Parathyroid adenoma (tissue), 2 donors: ENCODE data around the gene RNF31.

ENCODE experiments used
- H2AFZ ChIP-seq: fragments of 300-600 bp; sonication (generic); one replicate; pipeline ENCODE4 v1.7.0; 2017; ENCODE audit warnings: antibody characterized with exemption, mild to moderate bottlenecking
- H3K27ac ChIP-seq: fragments of 300-600 bp; sonication (generic); one replicate; pipeline ENCODE4 v1.7.0; 2017
- H3K27me3 ChIP-seq: fragments of 300-600 bp; sonication (generic); one replicate; pipeline ENCODE4 v1.7.0; 2017; ENCODE audit warnings: low read length; ENCODE audit not compliant: control insufficient read depth, insufficient read depth
- H3K36me3 ChIP-seq: fragments of 300-600 bp; sonication (generic); one replicate; pipeline ENCODE4 v1.7.0; 2017; ENCODE audit warnings: low read length; ENCODE audit not compliant: control insufficient read depth, insufficient read depth
- H3K4me1 ChIP-seq: fragments of 300-600 bp; sonication (generic); one replicate; pipeline ENCODE4 v1.7.0; 2017; ENCODE audit warnings: control low read depth
- H3K4me2 ChIP-seq: fragments of 300-600 bp; sonication (generic); one replicate; pipeline ENCODE4 v1.7.0; 2017; ENCODE audit warnings: low read length
- H3K4me3 ChIP-seq: fragments of 300-600 bp; sonication (generic); one replicate; pipeline ENCODE4 v1.7.0; 2017; ENCODE audit warnings: low read depth, low read length
- H3K79me2 ChIP-seq: fragments of 300-600 bp; sonication (generic); one replicate; pipeline ENCODE4 v1.7.0; 2017; ENCODE audit warnings: control low read depth
- H3K9ac ChIP-seq: fragments of 300-600 bp; sonication (generic); one replicate; pipeline ENCODE4 v1.7.0; 2017; ENCODE audit warnings: mild to moderate bottlenecking
- H3K9me3 ChIP-seq: fragments of 300-600 bp; sonication (generic); one replicate; pipeline ENCODE4 v1.7.0; 2017; ENCODE audit warnings: low read length; ENCODE audit not compliant: control insufficient read depth
- CTCF ChIP-seq: fragments of 300-600 bp; sonication (generic); IDR thresholded peaks from one replicate; pipeline ENCODE4 v1.7.0; 2017; ENCODE audit warnings: antibody characterized with exemption, mild to moderate bottlenecking
- donor health status: primary hyperparathyroidism.

Gene RNF31

GRCh38 chr14:24167469-24168114, 20.3 kb downstream of the RNF31 start:
- Histone ChIP-seq H2AFZ (no peak overlapping the region), H3K4me3 (no peak overlapping the region), H3K9ac (no peak overlapping the region), H3K9me3 (no peaks in the 10 kb centered on the region), H3K79me2 (no peaks in the 10 kb centered on the region), H3K36me3 (no peaks in the 10 kb centered on the region), H3K4me1 (no peaks in the 10 kb centered on the region), H3K27me3 (no peaks in the 10 kb centered on the region), H3K27ac (no peak overlapping the region), H3K4me2 (no peak overlapping the region)
- TF ChIP-seq CTCF: no peak

- Histone ChIP-seq H3K4me3 (no peak within 1 kb of the TSS), H3K36me3 (no peaks in the 10 kb centered on the region), H3K27me3 (no peaks in the 10 kb centered on the region), H2AFZ (no peak within 1 kb of the TSS), H3K9ac (no peak within 1 kb of the TSS), H3K4me1 (no peaks in the 10 kb centered on the region), H3K4me2 (no peak within 1 kb of the TSS), H3K27ac (no peak within 1 kb of the TSS), H3K79me2 (no peaks in the 10 kb centered on the region), H3K9me3 (no peaks in the 10 kb centered on the region)
- no peak for TF ChIP-seq CTCF
These were observed 24.3 kb downstream of the RNF31 start, which contains the start of gene REC8 for GRCh38 chr14:24171422-24172260. Gene REC8 (plus strand): TSS chr14:24172080. CDS start chr14:24172553, 473 bp downstream.

- Histone ChIP-seq H3K4me1 (no peaks in the 10 kb centered on the region), H2AFZ (no peak overlapping the region), H3K4me3 (no peak overlapping the region), H3K9me3 (no peaks in the 10 kb centered on the region), H3K79me2 (no peaks in the 10 kb centered on the region), H3K27me3 (no peaks in the 10 kb centered on the region), H3K4me2 (no peak overlapping the region), H3K9ac (no peak overlapping the region), H3K27ac (no peak overlapping the region), H3K36me3 (no peaks in the 10 kb centered on the region)
- TF ChIP-seq CTCF: no peak
These were observed 25.1 kb downstream of the RNF31 start for GRCh38 chr14:24172261-24172860.

GRCh38 chr14:24172871-24173281, 25.6 kb downstream of the RNF31 start:
- Histone ChIP-seq H2AFZ (no peak overlapping the region), H3K79me2 (no peaks in the 10 kb centered on the region), H3K27ac (no peak overlapping the region), H3K27me3 (no peaks in the 10 kb centered on the region), H3K4me2 (no peak overlapping the region), H3K4me3 (no peak overlapping the region), H3K9me3 (no peaks in the 10 kb centered on the region), H3K9ac (no peak overlapping the region), H3K36me3 (no peaks in the 10 kb centered on the region), H3K4me1 (no peaks in the 10 kb centered on the region)
- TF ChIP-seq CTCF: no peak
